Endothelial cell of umbilical vein (primary cell): Measurements from ENCODE around the gene FUT3. TPM values are rescaled to one million over a fixed set of nuclear protein-coding genes. Genes with fewer than 3 reads are reported as not detected.
"Not testable (repeated sequence)": the region's sequence is repeated elsewhere in the genome, so short reads cannot be mapped to it uniquely, and the experiment has no call there.

Experiments
- BruUV-seq: library from RNA; stranded (reverse); fragments of 400-500 nt; replicated peaks from 2 replicates; lab custom pipeline; 2021; lab: Mats Ljungman, UMichigan
- CTCF ChIA-PET: fragments of 300-600, 350-600 bp; sonication (Branson Sonifier 250); formaldehyde crosslinking; loops from one replicate; lab custom pipeline; 2021; ENCODE audit warnings: antibody characterized with exemption, inconsistent platforms; lab: Charles Lee
- POLR2A ChIA-PET: fragments of 300-600, 350-600 bp; sonication (Branson Sonifier 250); formaldehyde crosslinking; loops from one replicate; lab custom pipeline; 2021; ENCODE audit warnings: antibody characterized with exemption, inconsistent platforms; lab: Charles Lee
- DNase-seq: peaks from one replicate; pipeline ENCODE4 v3.0.0-alpha.2; 2011; ENCODE audit warnings: low read depth, low spot score
- FAIRE-seq: peaks from 2 replicates; lab custom pipeline; 2011; peaks lifted over from hg19 to GRCh38; lab: Jason Lieb, UNC
- H2AFZ ChIP-seq: 2 replicates; pipeline ENCODE4 v1.6.0; 2012; ENCODE audit warnings: low read depth, low read length, control low read depth, inconsistent platforms
- H3K27ac ChIP-seq: 2 replicates; pipeline ENCODE4 v1.5.1; 2011; ENCODE audit warnings: low read depth, mild to moderate bottlenecking, control low read depth, low read length, moderate library complexity; ENCODE audit not compliant: insufficient read depth
- H3K27me3 ChIP-seq, 2 experiments: 2 replicates each; pipeline versions ENCODE4 v1.6.0 to v1.6.1; 2011; ENCODE audit warnings: low read length in 2 of 2, mixed read lengths in 1 of 2; ENCODE audit not compliant: control insufficient read depth in 2 of 2, insufficient read depth in 2 of 2
- H3K36me3 ChIP-seq, 2 experiments: 2 replicates in 1 of 2; 3 replicates in 1 of 2; pipeline ENCODE4 v1.5.1; 2011; ENCODE audit warnings: low read length in 2 of 2, mild to moderate bottlenecking in 1 of 2, moderate library complexity in 1 of 2; ENCODE audit not compliant: control insufficient read depth in 2 of 2, insufficient read depth in 2 of 2; ENCODE audit errors: extremely low read depth in 1 of 2
- H3K4me1 ChIP-seq: 3 replicates; pipeline ENCODE4 v1.5.1; 2011; ENCODE audit warnings: mild to moderate bottlenecking, low read length; ENCODE audit not compliant: control insufficient read depth, insufficient read depth; ENCODE audit errors: extremely low read depth
- H3K4me2 ChIP-seq: 2 replicates; pipeline ENCODE4 v1.6.1; 2011; ENCODE audit warnings: low read length, control low read depth, mixed read lengths; ENCODE audit not compliant: insufficient read depth
- H3K4me3 ChIP-seq, 3 experiments: fragments of 200-600 bp in 1 of 3; sonication (generic), shearing (Covaris generic) in 1 of 3; replicated peaks in 1 of 3; 2 replicates each; pipeline ENCODE4 v1.5.1; 2011 to 2016; ENCODE audit warnings: control low read depth in 3 of 3, low read length in 3 of 3, mild to moderate bottlenecking in 2 of 3, inconsistent platforms in 1 of 3, low read depth in 1 of 3, moderate library complexity in 1 of 3; ENCODE audit not compliant: insufficient read depth in 1 of 3
- H3K79me2 ChIP-seq: 2 replicates; pipeline ENCODE4 v1.6.0; 2012; ENCODE audit warnings: low read length, inconsistent platforms; ENCODE audit not compliant: control insufficient read depth, insufficient read depth
- H3K9ac ChIP-seq: replicated peaks from 2 replicates; pipeline ENCODE3; 2011; ENCODE audit warnings: low read length, control low read depth; ENCODE audit not compliant: insufficient read depth; ENCODE audit errors: extremely low read depth
- H3K9me1 ChIP-seq: replicated peaks from 3 replicates; pipeline ENCODE4 v1.6.0; 2011; ENCODE audit warnings: mild to moderate bottlenecking, low read length; ENCODE audit not compliant: control insufficient read depth, insufficient read depth; ENCODE audit errors: extremely low read depth
- H3K9me3 ChIP-seq: replicated peaks from 2 replicates; pipeline ENCODE4 v1.5.1; 2012; ENCODE audit warnings: low read length, inconsistent platforms; ENCODE audit not compliant: control insufficient read depth, insufficient read depth
- H4K20me1 ChIP-seq: replicated peaks from 2 replicates; pipeline ENCODE3; 2011; ENCODE audit warnings: mild to moderate bottlenecking, low read length; ENCODE audit not compliant: control insufficient read depth, insufficient read depth; ENCODE audit errors: extremely low read depth
- CTCF ChIP-seq, 2 donors: IDR thresholded peaks; 1 replicate in 1 of 2; 2 replicates in 1 of 2; pipeline ENCODE4 v1.5.1; 2011; ENCODE audit warnings: low read length in 2 of 2, mild to moderate bottlenecking in 2 of 2, moderate library complexity in 2 of 2, control low read depth in 1 of 2, inconsistent platforms in 1 of 2, low read depth in 1 of 2; ENCODE audit not compliant: insufficient read depth in 1 of 2; ENCODE audit errors: extremely low read depth in 1 of 2
- FOS ChIP-seq: IDR thresholded peaks from 2 replicates; pipeline ENCODE4 v1.6.1; 2011; ENCODE audit warnings: mild to moderate bottlenecking, low read length, moderate library complexity, borderline replicate concordance; ENCODE audit not compliant: insufficient read depth
- JUN ChIP-seq: IDR thresholded peaks from 2 replicates; pipeline ENCODE4 v1.6.1; 2011; ENCODE audit warnings: borderline replicate concordance, low read depth; ENCODE audit not compliant: insufficient read length, insufficient read depth
- MYC ChIP-seq: IDR thresholded peaks from one replicate; pipeline ENCODE4 v1.6.1; 2011; ENCODE audit warnings: mild to moderate bottlenecking, low read depth, low read length
- POLR2A ChIP-seq: IDR thresholded peaks from 2 replicates; pipeline ENCODE4 v1.6.1; 2012; ENCODE audit warnings: low read depth, mild to moderate bottlenecking, control low read depth, low read length
- POLR2AphosphoS5 ChIP-seq: IDR thresholded peaks from 2 replicates; pipeline ENCODE4 v1.6.1; 2012; ENCODE audit warnings: low read depth, mild to moderate bottlenecking, control low read depth, low read length, moderate library complexity; ENCODE audit not compliant: insufficient read depth
- dilution Hi-C: fragments of 300-500 bp; cut with MboI; formaldehyde crosslinking; loops from one replicate; pipeline ENCODE4 v1.15.0; 2019; ENCODE audit warnings: low sequenced_read_pairs; ENCODE audit not compliant: extremely low pct_ligation_motif_present
- intact Hi-C: fragments of 100-400 bp; cut with micrococcal nuclease; formaldehyde crosslinking; loops from one replicate; pipeline ENCODE4 v1.10.0; 2022
- polyA plus RNA-seq, 4 experiments: library from polyadenylated mRNA; depleted of rRNA in 3 of 4; stranded (reverse) in 3 of 4; unstranded in 1 of 4; fragments of >200 nt; gene quantifications; 2 replicates each; pipeline versions ENCODE4 v1.2.1 to v1.2.3, GENCODE V29; 2011 to 2012; ENCODE audit warnings: missing spikeins in 1 of 4
- total RNA-seq: library from RNA; stranded (reverse); gene quantifications from 2 replicates; pipeline ENCODE4 v1.2.3, GENCODE V29; 2021
- TF ChIP-seq, protein P1 (sequence below): IDR thresholded peaks from 2 replicates; pipeline ENCODE4 v1.6.1; 2011; ENCODE audit not compliant: insufficient read depth, insufficient read length

FUT3 gene
- total and polyA plus RNA-seq, 2 donors (not counting 3 experiments of a cell fraction or from before 2014, with no cell fraction given): not detected

DNA sequence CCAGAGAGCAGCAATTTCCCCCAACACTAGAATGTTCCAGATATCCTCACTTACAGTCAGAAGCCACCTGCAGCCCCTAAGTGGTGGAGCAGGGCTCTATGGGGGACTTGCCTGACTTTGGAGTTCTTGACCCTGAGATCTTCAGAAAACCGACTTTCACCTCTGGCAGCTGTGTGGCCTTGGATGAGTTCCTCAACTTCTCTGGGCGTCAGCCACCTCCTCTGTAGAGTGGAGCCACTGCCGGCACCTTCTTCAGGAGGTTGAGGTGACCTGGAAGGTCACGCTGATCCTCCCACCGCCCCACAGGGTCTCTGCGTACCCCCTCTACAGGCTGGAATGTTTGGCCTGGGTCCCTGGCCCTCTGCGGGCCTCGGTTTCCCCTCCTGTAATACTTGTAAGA, 26.2 kb upstream of the FUT3 start:
- Histone ChIP-seq H3K27me3 (peaks cover 0 to 3% of the 10 kb centered on the region in 2 experiments), H3K36me3 (no peaks in the 10 kb centered on the region), H3K4me3 (no peak overlapping the region), H3K9me3 (no peaks in the 10 kb centered on the region), H3K79me2 (no peaks in the 10 kb centered on the region), H3K4me2 (no peak overlapping the region), H3K27ac (no peak overlapping the region), H3K9ac (no peak overlapping the region), H2AFZ (no peak overlapping the region), H3K9me1 (no peaks in the 10 kb centered on the region), H4K20me1 (no peaks in the 10 kb centered on the region), H3K4me1 (no peaks in the 10 kb centered on the region)
- CTCF ChIA-PET: interaction anchor here (1.0 kb wide), 1 partner anchor 74 kb away, joined by 3 read pairs; no protein-coding TSS in a partner anchor
- DNase-seq (no peak), FAIRE-seq (no peak)
- POLR2A ChIA-PET: no interaction called here
- intact Hi-C loops: no loop called here
- dilution Hi-C loops: no loop called here
- no TSS peak for BruUV-seq
- no peak for TF ChIP-seq JUN
- no peak for TF ChIP-seq POLR2AphosphoS5
- TF ChIP-seq MYC: no peak
- no peak for TF ChIP-seq CTCF (IDR thresholded peaks at IDR 0.05; ENCODE audit: extremely low read depth in 1 of 2, insufficient read depth in 1 of 2, low read depth in 1 of 2, low read length in 2 of 2)
- TF ChIP-seq, protein P1, sequence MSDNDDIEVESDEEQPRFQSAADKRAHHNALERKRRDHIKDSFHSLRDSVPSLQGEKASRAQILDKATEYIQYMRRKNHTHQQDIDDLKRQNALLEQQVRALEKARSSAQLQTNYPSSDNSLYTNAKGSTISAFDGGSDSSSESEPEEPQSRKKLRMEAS: no peak
- no peak for TF ChIP-seq POLR2A
- no peak for TF ChIP-seq FOS

- H2AFZ ChIP-seq, H4K20me1 ChIP-seq, H3K9ac ChIP-seq, H3K9me3 ChIP-seq, dilution Hi-C loops, intact Hi-C loops, H3K27me3 ChIP-seq, H3K79me2 ChIP-seq, H3K4me1 ChIP-seq, H3K27ac ChIP-seq, DNase-seq, BruUV-seq, H3K36me3 ChIP-seq, POLR2A ChIA-PET, H3K4me3 ChIP-seq, H3K4me2 ChIP-seq, CTCF ChIA-PET, FAIRE-seq, H3K9me1 ChIP-seq: not testable (repeated sequence)
These were observed 23.2 kb upstream of the FUT3 start for GRCh38 chr19:5874496-5874895.
